RKO (cell line): ENCODE results near the gene OR11G2.
"Not testable (repeated sequence)": the region's sequence is repeated elsewhere in the genome, so short reads cannot be mapped to it uniquely, and the experiment has no call there.

ENCODE experiments used
- DNase-seq: peaks from one replicate; pipeline ENCODE4 v3.0.0-alpha.2; 2016; ENCODE audit warnings: low spot score

Gene OR11G2

DNA sequence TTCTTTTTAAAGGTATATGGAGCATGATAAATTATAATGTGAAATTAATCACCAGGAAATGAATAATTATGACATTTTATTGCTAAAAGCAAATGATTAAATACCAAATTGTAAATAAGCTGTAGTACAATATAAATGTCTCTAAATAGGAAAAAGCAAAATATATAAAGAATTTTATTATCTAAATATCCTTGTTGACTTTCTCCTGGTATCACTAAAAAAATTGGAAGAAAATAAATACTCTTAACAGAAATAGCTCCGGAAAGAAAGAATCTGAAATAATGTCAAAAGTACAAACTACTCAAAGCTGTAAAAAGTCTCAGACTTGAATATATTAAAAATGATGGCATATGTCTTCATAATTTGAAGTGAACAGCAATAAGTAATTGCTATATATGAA, 38.0 kb downstream of the OR11G2 start, which contains the start of gene OR11H7:
TSS of gene OR11H7 (plus strand) at position 301 of the 400 bp plus-strand sequence.
- no peak for DNase-seq

DNA sequence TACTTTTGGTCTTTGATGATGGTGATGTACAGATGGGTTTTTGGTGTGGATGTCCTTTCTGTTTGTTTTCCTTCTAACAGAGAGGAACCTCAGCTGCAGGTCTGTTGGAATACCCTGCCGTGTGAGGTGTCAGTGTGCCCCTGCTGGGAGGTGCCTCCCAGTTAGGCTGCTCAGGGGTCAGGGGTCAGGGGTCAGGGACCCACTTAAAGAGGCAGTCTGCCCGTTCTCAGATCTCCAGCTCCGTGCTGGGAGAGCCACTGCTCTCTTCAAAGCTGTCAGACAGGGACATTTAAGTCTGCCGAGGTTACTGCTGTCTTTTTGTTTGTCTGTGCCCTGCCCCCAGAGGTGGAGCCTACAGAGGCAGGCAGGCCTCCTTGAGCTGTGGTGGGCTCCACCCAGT, 44.7 kb downstream of the OR11G2 start:
- not testable (repeated sequence) for DNase-seq

DNA sequence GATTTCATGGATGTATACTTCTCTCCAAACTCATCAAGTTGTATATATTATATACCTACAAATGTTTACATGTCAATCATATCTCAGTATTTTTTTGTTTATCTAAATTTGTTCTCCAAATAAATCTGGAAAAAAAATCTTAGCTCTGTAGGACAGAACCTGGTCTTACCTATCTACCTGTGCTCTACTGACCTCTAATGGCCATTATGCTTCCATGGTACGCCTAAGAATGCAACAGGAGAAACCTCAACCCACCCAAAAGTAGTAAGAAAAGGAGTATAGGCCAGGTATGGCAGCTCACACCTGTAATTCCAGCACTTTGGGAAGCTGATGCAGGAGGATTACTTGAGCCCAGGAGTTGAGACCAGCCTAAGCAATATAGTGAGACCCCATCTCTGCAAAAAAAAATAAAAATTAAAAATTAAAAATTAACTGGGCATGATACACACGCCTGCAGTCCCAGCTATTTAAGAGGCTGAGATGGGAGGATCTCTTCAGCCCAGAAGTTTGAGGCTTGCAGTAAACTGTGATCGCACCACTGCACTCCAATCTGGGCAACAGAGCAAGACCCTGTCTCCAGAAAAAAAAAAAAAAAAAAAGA, 57.0 kb downstream of the OR11G2 start:
- DNase-seq = peak; percentile 23
